HepG2 (cell line): ENCODE results near the gene MPP7. TPM values are rescaled to one million over a fixed set of nuclear protein-coding genes. Genes with fewer than 3 reads are reported as not detected.

ENCODE experiments used
- ATAC-seq: fragments of 200-7000 bp; cut with Tn5 transposase; 3 replicates; pipeline ENCODE4 v1.9.1; 2020; ENCODE audit warnings: mild to moderate bottlenecking, moderate library complexity
- BruUV-seq: library from RNA; stranded (reverse); fragments of 400-500 nt; replicated peaks from 2 replicates; lab custom pipeline; 2021; lab: Mats Ljungman, UMichigan
- CTCF ChIA-PET: fragments of 300-600 bp; formaldehyde crosslinking; extraction: SDS; loops from one replicate; lab custom pipeline; 2021; ENCODE audit warnings: low total read pairs, inconsistent platforms, low intra/inter-chr PET ratio; lab: Yijun Ruan, JAX
- POLR2A ChIA-PET: fragments of 350-600 bp; sonication (Branson Sonifier 250); formaldehyde crosslinking; loops from one replicate; lab custom pipeline; 2020; ENCODE audit warnings: antibody characterized with exemption, inconsistent platforms; lab: Yijun Ruan, JAX
- DNase-seq: peaks from one replicate; pipeline ENCODE4 v3.0.0-alpha.2; 2015; ENCODE audit warnings: low spot score
- FAIRE-seq: peaks from 3 replicates; lab custom pipeline; 2011; peaks lifted over from hg19 to GRCh38; lab: Jason Lieb, UNC
- H2AFZ ChIP-seq: one replicate; pipeline ENCODE4 v1.6.1; 2011; ENCODE audit warnings: low read length, inconsistent platforms
- H3K27ac ChIP-seq: fragments of 300-600 bp; 3 replicates; pipeline ENCODE4 v1.8.0; 2011; ENCODE audit warnings: mixed run types, mild to moderate bottlenecking, mixed read lengths, low read length, inconsistent platforms; ENCODE audit not compliant: insufficient read depth; ENCODE audit errors: extremely low read length
- H3K27me3 ChIP-seq, 2 experiments: fragments of 200-600 bp in 1 of 2; 2 replicates in 1 of 2; 3 replicates in 1 of 2; pipeline versions ENCODE4 v1.6.0 to v1.8.0; 2011; ENCODE audit warnings: low read length in 2 of 2, mild to moderate bottlenecking in 2 of 2, moderate library complexity in 2 of 2, inconsistent platforms in 1 of 2; ENCODE audit not compliant: insufficient read depth in 2 of 2, control insufficient read depth in 1 of 2
- H3K36me3 ChIP-seq, 2 experiments: fragments of 200-600 bp in 1 of 2; replicated peaks in 1 of 2; 2 replicates in 1 of 2; 3 replicates in 1 of 2; pipeline versions ENCODE4 v1.5.1 to v1.8.0; 2011; ENCODE audit warnings: low read length in 2 of 2, inconsistent platforms in 1 of 2; ENCODE audit not compliant: insufficient read depth in 2 of 2, control insufficient read depth in 1 of 2
- H3K4me1 ChIP-seq: 2 replicates; pipeline ENCODE4 v1.5.1; 2012; ENCODE audit warnings: low read length, inconsistent platforms; ENCODE audit not compliant: insufficient read depth
- H3K4me2 ChIP-seq: 2 replicates; pipeline ENCODE4 v1.6.0; 2011; ENCODE audit warnings: low read depth, low read length, inconsistent platforms
- H3K4me3 ChIP-seq, 3 experiments: fragments of 200-600 bp in 1 of 3; sonication (generic), shearing (Covaris generic) in 1 of 3; replicated peaks in 1 of 3; 2 replicates each; pipeline ENCODE4 v1.5.1; 2011 to 2016; ENCODE audit warnings: low read length in 3 of 3, inconsistent platforms in 2 of 3, low read depth in 2 of 3, mild to moderate bottlenecking in 2 of 3, control low read depth in 1 of 3, mixed read lengths in 1 of 3; ENCODE audit not compliant: insufficient read depth in 1 of 3
- H3K79me2 ChIP-seq: one replicate; pipeline ENCODE4 v1.6.1; 2011; ENCODE audit warnings: low read length, inconsistent platforms; ENCODE audit not compliant: insufficient read depth
- H3K9ac ChIP-seq: 2 replicates; pipeline ENCODE4 v1.6.0; 2011; ENCODE audit warnings: mild to moderate bottlenecking, low read depth, low read length, inconsistent platforms; ENCODE audit not compliant: insufficient read depth
- H3K9me3 ChIP-seq: 2 replicates; pipeline ENCODE4 v1.5.1; 2012; ENCODE audit warnings: mild to moderate bottlenecking, low read length
- H4K20me1 ChIP-seq: 2 replicates; pipeline ENCODE4 v1.6.0; 2011; ENCODE audit warnings: inconsistent platforms, mild to moderate bottlenecking, low read length, moderate library complexity; ENCODE audit not compliant: insufficient read depth
- ELF1 ChIP-seq: sonication (generic); formaldehyde crosslinking; IDR thresholded peaks from 2 replicates; pipeline ENCODE4 v1.4.0; 2020; ENCODE audit warnings: missing genetic modification reagents
- FOXJ3 ChIP-seq: sonication (generic); formaldehyde crosslinking; IDR thresholded peaks from 2 replicates; pipeline ENCODE4 v1.4.0; 2020; ENCODE audit warnings: missing genetic modification reagents, mild to moderate bottlenecking, borderline replicate concordance
- JUND ChIP-seq: sonication (generic); formaldehyde crosslinking; IDR thresholded peaks from 2 replicates; pipeline ENCODE4 v1.8.0; 2022; ENCODE audit warnings: mild to moderate bottlenecking, missing genetic modification reagents
- KMT2A ChIP-seq: sonication (generic); formaldehyde crosslinking; IDR thresholded peaks from 2 replicates; pipeline ENCODE4 v1.4.0; 2020; ENCODE audit warnings: missing genetic modification reagents
- PHF20 ChIP-seq: sonication (generic); formaldehyde crosslinking; IDR thresholded peaks from 2 replicates; pipeline ENCODE4 v1.5.0; 2020; ENCODE audit warnings: mild to moderate bottlenecking, missing genetic modification reagents
- RBFOX2 ChIP-seq: fragments of 200-400 bp; formaldehyde crosslinking; IDR thresholded peaks from 2 replicates; pipeline ENCODE4 v1.6.1; 2017; ENCODE audit warnings: low read depth, mild to moderate bottlenecking, low read length
- RXRA ChIP-seq: sonication (generic); formaldehyde crosslinking; IDR thresholded peaks from 2 replicates; pipeline ENCODE4 v1.5.1; 2020; ENCODE audit warnings: missing genetic modification reagents
- SP2 ChIP-seq: sonication (generic); formaldehyde crosslinking; IDR thresholded peaks from 2 replicates; pipeline ENCODE4 v1.5.1; 2020; ENCODE audit warnings: mild to moderate bottlenecking, missing genetic modification reagents
- SYNCRIP ChIP-seq: fragments of 200-400 bp; formaldehyde crosslinking; IDR thresholded peaks from 2 replicates; pipeline ENCODE4 v1.6.1; 2018; ENCODE audit warnings: mild to moderate bottlenecking, low read depth, low read length; ENCODE audit not compliant: insufficient read depth
- TCF7L2 ChIP-seq: IDR thresholded peaks from 2 replicates; pipeline ENCODE4 v1.6.1; 2011; ENCODE audit warnings: mild to moderate bottlenecking, low read depth, low read length, moderate library complexity
- ZC3H13 ChIP-seq: sonication (generic); formaldehyde crosslinking; IDR thresholded peaks from 2 replicates; pipeline ENCODE4 v1.8.1; 2023; ENCODE audit warnings: mild to moderate bottlenecking, missing genetic modification reagents, moderate library complexity
- ZNF256 ChIP-seq: sonication (generic); formaldehyde crosslinking; conservative IDR thresholded peaks from 2 replicates; pipeline ENCODE4 v1.4.0; 2020; ENCODE audit warnings: missing genetic modification reagents
- ZNF33A ChIP-seq: sonication (generic); formaldehyde crosslinking; IDR thresholded peaks from 2 replicates; pipeline ENCODE4 v1.5.1; 2020; ENCODE audit warnings: missing genetic modification reagents, mild to moderate bottlenecking, moderate library complexity, borderline replicate concordance
- ZNF564 ChIP-seq: sonication (generic); formaldehyde crosslinking; IDR thresholded peaks from 2 replicates; pipeline ENCODE4 v1.8.1; 2023; ENCODE audit warnings: mild to moderate bottlenecking, missing genetic modification reagents
- ZNF614 ChIP-seq: IDR thresholded peaks from 2 replicates; pipeline ENCODE4 v1.6.1; 2018; ENCODE audit warnings: missing biosample characterization, missing genetic modification reagents, inconsistent platforms, borderline replicate concordance
- ZNF790 ChIP-seq: sonication (generic); formaldehyde crosslinking; IDR thresholded peaks from 2 replicates; pipeline ENCODE4 v1.8.0; 2022; ENCODE audit warnings: missing genetic modification reagents, mild to moderate bottlenecking, borderline replicate concordance
- ZSCAN25 ChIP-seq: sonication (generic); formaldehyde crosslinking; IDR thresholded peaks from 2 replicates; pipeline ENCODE4 v1.8.0; 2022; ENCODE audit warnings: mild to moderate bottlenecking, missing genetic modification reagents
- WGBS: methylation state at CpG from one replicate; pipeline ENCODE4 v1.1.6; 2017; ENCODE audit warnings: low lambda C conversion rate; 5-methylcytosine and 5-hydroxymethylcytosine counted together
- in situ Hi-C: cut with HindIII; loops from 2 replicates; pipeline ENCODE4 v1.10.0; 2017; ENCODE audit warnings: low pct_unique_long_range_greater_than_20kb; ENCODE audit not compliant: extremely low pct_ligation_motif_present
- intact Hi-C: fragments of 100-400 bp; cut with micrococcal nuclease; formaldehyde crosslinking; loops from one replicate; pipeline ENCODE4 v1.10.0; 2022; ENCODE audit not compliant: unreplicated experiment
- polyA plus RNA-seq, 8 experiments: library from polyadenylated mRNA; depleted of rRNA in 3 of 8; stranded (reverse) in 7 of 8; unstranded in 1 of 8; fragments of >200 nt; fragmentation: Illumina TruSeq in 4 of 8; extraction: Trizol in 4 of 8; gene quantifications; 2 replicates each; pipeline versions ENCODE4 v1.2.1 to v1.2.3, GENCODE V29; 2011 to 2016; ENCODE audit warnings: low read depth in 4 of 8, missing spikeins in 1 of 8, mixed read lengths in 1 of 8; ENCODE audit not compliant: insufficient read depth in 1 of 8
- total RNA-seq, 5 experiments: library from RNA; depleted of rRNA; stranded (reverse); fragments of >200 nt; fragmentation: Illumina TruSeq; extraction: Trizol; gene quantifications; 2 replicates each; pipeline ENCODE4 v1.2.3, GENCODE V29; 2016; ENCODE audit warnings: low read depth in 1 of 5

The MPP7 gene
- total and polyA plus RNA-seq, 2 of the 13 experiments (the other 11 are each of a cell fraction or from before 2014, with no cell fraction given): 6.8 to 16.4 TPM

- H3K9me3 ChIP-seq: no peaks in the 10 kb centered on the region
- H3K4me3 ChIP-seq: no peak overlapping the region
- POLR2A ChIA-PET: interaction anchor here (4.2 kb wide), 1 partner anchor 10 kb away, joined by 19 read pairs; the partner anchor contains the start of gene MPP7
- H3K4me2 ChIP-seq: no peak overlapping the region
- H3K9ac ChIP-seq: no peak overlapping the region
- H3K27me3 ChIP-seq: peaks cover 1 to 4% of the 10 kb centered on the region in 2 experiments; a peak in 1 of 5 replicates
- no peaks in the 10 kb centered on the region for H3K79me2 ChIP-seq
- no peak for ATAC-seq
- no peak for FAIRE-seq
- no peak overlapping the region for H2AFZ ChIP-seq
- CTCF ChIA-PET: no interaction called here
- no peaks in the 10 kb centered on the region for H3K4me1 ChIP-seq
- in situ Hi-C loops: no loop called here
- BruUV-seq: no TSS peak
- WGBS: 55% methylated on average over 6 of the region's 6 CpGs
- H4K20me1 ChIP-seq: no peaks in the 10 kb centered on the region
- TF ChIP-seq ZNF33A (CRISPR knock-in tag) (no peak), FOXJ3 (no peak), ELF1 (no peak), SYNCRIP (no peak), RBFOX2 (no peak), JUND (CRISPR knock-in tag) (no peak), ZNF614 (no peak), RXRA (no peak), KMT2A (CRISPR knock-in tag) (no peak), ZNF256 (CRISPR knock-in tag) (no peak), PHF20 (no peak), SP2 (CRISPR knock-in tag) (no peak), TCF7L2 (no peak), ZSCAN25 (CRISPR knock-in tag) (no peak), ZNF564 (CRISPR knock-in tag) (no peak), ZC3H13 (CRISPR knock-in tag) (no peak), ZNF790 (CRISPR knock-in tag) (no peak)
- intact Hi-C loops: no loop called here
- no peaks in the 10 kb centered on the region for H3K36me3 ChIP-seq
- no peak overlapping the region for H3K27ac ChIP-seq
- no peak for DNase-seq
These were observed 9.7 kb upstream of the MPP7 start for GRCh38 chr10:28312572-28312971.
